Astrocyte of the cerebellum (primary cell): ENCODE measurements around the gene TAF4.

ENCODE experiments used
- DNase-seq: peaks from one replicate; pipeline ENCODE4 v3.0.0-alpha.2; 2011; ENCODE audit warnings: low read depth
- H3K4me3 ChIP-seq: 2 replicates; pipeline ENCODE4 v1.5.1; 2011; ENCODE audit warnings: mild to moderate bottlenecking, low read depth, low read length, moderate library complexity
- in situ Hi-C: cut with HindIII; loops from 2 replicates; pipeline ENCODE4 v1.10.0; 2017; ENCODE audit warnings: low sequenced_read_pairs
- TF ChIP-seq, protein P1 (sequence below): IDR thresholded peaks from 2 replicates; pipeline ENCODE4 v1.5.1; 2012; ENCODE audit warnings: low read length, low read depth, moderate library complexity, mild to moderate bottlenecking; ENCODE audit errors: missing control alignments

Gene TAF4

GRCh38 chr20:62052336-62052841 is 13.3 kb downstream of the TAF4 start:
- no peak overlapping the region for H3K4me3 ChIP-seq
- TF ChIP-seq, protein P1, sequence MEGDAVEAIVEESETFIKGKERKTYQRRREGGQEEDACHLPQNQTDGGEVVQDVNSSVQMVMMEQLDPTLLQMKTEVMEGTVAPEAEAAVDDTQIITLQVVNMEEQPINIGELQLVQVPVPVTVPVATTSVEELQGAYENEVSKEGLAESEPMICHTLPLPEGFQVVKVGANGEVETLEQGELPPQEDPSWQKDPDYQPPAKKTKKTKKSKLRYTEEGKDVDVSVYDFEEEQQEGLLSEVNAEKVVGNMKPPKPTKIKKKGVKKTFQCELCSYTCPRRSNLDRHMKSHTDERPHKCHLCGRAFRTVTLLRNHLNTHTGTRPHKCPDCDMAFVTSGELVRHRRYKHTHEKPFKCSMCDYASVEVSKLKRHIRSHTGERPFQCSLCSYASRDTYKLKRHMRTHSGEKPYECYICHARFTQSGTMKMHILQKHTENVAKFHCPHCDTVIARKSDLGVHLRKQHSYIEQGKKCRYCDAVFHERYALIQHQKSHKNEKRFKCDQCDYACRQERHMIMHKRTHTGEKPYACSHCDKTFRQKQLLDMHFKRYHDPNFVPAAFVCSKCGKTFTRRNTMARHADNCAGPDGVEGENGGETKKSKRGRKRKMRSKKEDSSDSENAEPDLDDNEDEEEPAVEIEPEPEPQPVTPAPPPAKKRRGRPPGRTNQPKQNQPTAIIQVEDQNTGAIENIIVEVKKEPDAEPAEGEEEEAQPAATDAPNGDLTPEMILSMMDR, result no peak
- no peak for DNase-seq
- in situ Hi-C loops, result no loop called here

DNA sequence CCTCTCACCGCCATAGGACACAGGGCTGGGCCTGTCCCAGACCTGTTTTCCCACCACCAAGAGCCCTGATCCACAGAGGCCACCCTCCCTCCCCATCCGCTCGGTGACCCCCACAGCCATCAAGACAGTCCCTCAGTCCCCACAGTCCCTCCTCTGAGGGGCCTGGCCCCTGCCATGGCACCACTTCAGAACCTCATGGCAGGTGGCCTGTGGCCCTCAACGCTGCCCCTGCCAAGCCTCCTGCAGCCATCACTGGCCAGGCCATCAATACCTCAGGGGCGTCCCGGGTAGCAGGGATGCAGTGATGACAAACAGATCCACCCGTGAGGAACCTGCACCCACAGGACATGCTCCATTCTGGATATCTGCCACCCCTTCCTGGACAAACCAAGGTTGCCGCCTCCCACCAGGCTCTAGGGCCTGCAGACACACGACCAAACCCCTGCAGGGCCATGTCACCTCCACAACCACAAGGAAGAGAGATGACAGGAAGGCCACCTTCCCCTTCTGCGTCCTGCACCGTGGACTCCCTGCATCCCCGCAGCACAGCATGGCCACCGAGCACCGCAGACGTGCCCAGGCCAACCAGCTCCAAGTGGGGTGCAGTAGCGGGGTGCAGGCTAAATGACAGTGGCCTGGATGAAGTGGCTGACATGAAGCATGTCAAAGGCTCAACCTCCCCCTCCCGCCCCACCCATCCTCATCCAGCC is 14.0 kb downstream of the TAF4 start:
- no peak overlapping the region for H3K4me3 ChIP-seq
- TF ChIP-seq, protein P1, result no peak
- in situ Hi-C loops, result no loop called here
- DNase-seq, result no peak

- in situ Hi-C loops, result no loop called here
- TF ChIP-seq, protein P1, result no peak
- H3K4me3 ChIP-seq, result no peak overlapping the region
- DNase-seq, result no peak
Measured at GRCh38 chr20:62051144-62051543, 14.5 kb downstream of the TAF4 start.

DNA sequence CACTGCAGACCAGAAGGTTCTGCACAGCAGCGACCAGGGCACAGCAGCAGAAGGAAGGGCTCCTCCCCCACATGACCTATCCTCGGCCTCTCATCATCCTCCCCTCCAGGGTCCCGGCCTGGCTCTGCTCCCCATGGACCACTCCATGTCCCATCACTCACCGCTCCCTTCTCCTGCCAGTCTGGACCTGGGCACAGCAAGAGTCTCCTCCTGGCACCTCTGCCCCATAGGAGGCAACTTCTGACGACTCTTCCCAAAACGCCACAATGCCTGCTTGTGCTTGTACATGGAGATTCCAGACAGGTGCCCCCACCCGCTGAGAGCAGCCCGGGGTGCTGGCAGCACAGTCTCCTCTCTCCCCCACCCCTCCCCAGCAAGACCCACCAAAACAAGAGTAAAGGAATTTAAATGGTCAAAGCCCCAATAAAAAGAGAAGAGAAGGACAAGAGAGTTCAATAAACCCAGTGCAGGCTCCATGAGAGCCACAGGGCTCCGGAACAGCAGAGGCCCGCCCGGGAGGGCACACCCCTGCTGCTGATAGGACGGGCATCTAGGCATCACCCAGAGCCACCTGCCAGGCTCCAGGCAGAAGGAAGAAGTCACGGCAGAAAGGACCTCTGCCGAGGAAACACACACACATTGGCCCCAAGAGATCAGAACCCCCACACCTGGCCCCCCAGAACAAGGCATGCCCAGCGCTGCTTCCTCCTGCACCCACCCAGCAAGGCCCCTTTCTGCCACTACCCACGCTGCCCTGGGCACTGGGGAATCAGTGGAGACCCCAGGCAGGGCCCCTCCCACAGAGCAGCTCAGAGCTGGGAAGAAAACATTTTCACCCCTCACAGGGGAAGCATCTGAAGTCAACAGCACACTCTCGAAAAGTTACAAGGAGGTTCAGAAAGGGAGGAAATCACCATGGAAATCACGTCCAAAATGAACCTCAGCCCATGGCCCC is 15.2 kb downstream of the TAF4 start:
- in situ Hi-C loops, result no loop called here
- TF ChIP-seq, protein P1, result no peak
- no peak overlapping the region for H3K4me3 ChIP-seq
- no peak for DNase-seq

DNA sequence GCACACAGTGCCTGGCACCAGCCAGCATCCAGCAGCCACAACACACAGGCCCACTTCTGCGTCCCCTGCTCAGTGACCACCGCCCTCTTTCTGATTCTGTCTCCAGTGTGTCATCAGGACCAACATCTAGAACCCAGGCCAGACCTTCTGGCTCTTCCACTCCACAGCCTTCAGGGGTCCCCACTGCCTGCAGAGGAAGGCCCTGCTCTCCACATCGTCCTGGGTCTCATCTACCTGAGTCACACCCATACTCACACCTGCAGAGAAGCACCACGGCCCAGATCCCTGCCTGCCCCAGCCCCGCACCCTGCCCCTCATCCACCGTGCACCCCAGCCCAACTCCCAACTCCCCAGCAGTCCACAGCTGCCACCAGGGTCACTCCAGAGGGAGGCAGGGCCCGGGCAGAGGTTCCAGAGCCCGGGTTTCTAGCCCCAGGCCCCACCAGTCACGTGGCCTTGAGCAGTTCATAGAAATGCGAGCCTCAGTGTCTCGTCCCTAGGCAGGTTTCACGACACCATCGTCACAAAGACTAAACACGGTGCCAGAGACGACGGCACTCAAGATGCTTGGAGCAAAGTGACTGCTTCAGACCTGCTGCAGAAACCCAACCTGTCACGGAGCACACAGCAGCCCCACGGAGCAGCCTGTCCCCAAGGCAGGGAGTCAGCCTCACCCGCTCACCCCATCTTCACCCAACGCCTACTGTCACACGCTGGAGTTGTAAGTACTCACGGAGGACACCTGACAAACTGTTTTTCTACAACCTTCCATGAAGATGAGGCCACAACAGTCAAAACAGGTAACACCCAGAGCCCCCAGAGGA is 16.1 kb downstream of the TAF4 start:
- TF ChIP-seq, protein P1, result no peak
- DNase-seq, result no peak
- no peak overlapping the region for H3K4me3 ChIP-seq
- in situ Hi-C loops, result no loop called here

- TF ChIP-seq, protein P1, result no peak
- DNase-seq, result no peak
- in situ Hi-C loops, result no loop called here
Measured at GRCh38 chr20:62048821-62049291, 16.8 kb downstream of the TAF4 start.

More at GRCh38 chr20:62048821-62049291, 16.8 kb downstream of the TAF4 start:
- no peak overlapping the region for H3K4me3 ChIP-seq
